CD4-positive, alpha-beta T cell treated with Interleukin-4 for 4 hours (primary cell): ENCODE results near the gene TTYH1.

Experiments
- DNase-seq: peaks from one replicate; pipeline ENCODE4 v3.0.0-alpha.2; 2020

The TTYH1 gene

GRCh38 chr19:54484451-54484850 lies 69.2 kb downstream of the TTYH1 start:
- no peak for DNase-seq

GRCh38 chr19:54485851-54486250 lies 70.6 kb downstream of the TTYH1 start:
- no peak for DNase-seq
